ENCODE results near the gene NLK. TPM values are rescaled to one million over a fixed set of nuclear protein-coding genes. Genes with fewer than 3 reads are reported as not detected.

NLK gene
- total and polyA plus RNA-seq, 8 donors, result 9.8 to 16.7 (median 13.5) TPM

DNA sequence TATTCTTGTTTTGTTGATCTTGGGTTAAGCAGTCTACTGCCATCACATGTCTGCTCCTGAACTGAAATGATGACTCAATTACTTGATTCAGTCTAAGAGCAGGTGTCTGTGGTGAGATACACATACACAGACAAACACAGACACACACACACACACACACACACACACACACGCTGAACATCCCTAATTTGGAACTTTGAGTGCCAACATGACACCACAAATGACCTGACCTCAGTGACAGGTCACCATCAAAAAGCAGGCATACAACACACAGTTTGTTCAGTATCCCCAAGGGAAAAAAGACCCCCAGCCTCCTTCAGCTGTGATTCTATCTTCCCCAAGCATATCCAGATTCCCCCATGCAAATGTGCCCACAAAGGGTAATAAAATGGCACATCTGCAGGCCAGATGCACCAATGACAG lies 146.4 kb downstream of the NLK start:
- WGBS, 2 donors, result 67 to 73% methylated on average over 1 of the region's 1 CpG
- intact Hi-C loops (cut with DNase I), result no loop called here
- DNase-seq (no peak), FAIRE-seq (no peak), ATAC-seq (peak; percentile 21 to 49 (median 43))
- H3K36me3 ChIP-seq, result no peaks in the 10 kb centered on the region
- no peak overlapping the region for H3K4me3 ChIP-seq
- peaks cover 6 to 10% (median 9%) of the 10 kb centered on the region in 3 donors for H3K4me1 ChIP-seq
- no peaks in the 10 kb centered on the region for H3K27me3 ChIP-seq
- no peak overlapping the region for H3K27ac ChIP-seq
- no peaks in the 10 kb centered on the region for H3K9me3 ChIP-seq
- TF ChIP-seq, protein P1, sequence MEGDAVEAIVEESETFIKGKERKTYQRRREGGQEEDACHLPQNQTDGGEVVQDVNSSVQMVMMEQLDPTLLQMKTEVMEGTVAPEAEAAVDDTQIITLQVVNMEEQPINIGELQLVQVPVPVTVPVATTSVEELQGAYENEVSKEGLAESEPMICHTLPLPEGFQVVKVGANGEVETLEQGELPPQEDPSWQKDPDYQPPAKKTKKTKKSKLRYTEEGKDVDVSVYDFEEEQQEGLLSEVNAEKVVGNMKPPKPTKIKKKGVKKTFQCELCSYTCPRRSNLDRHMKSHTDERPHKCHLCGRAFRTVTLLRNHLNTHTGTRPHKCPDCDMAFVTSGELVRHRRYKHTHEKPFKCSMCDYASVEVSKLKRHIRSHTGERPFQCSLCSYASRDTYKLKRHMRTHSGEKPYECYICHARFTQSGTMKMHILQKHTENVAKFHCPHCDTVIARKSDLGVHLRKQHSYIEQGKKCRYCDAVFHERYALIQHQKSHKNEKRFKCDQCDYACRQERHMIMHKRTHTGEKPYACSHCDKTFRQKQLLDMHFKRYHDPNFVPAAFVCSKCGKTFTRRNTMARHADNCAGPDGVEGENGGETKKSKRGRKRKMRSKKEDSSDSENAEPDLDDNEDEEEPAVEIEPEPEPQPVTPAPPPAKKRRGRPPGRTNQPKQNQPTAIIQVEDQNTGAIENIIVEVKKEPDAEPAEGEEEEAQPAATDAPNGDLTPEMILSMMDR (IDR thresholded peaks at IDR 0.05), result no peak

DNA sequence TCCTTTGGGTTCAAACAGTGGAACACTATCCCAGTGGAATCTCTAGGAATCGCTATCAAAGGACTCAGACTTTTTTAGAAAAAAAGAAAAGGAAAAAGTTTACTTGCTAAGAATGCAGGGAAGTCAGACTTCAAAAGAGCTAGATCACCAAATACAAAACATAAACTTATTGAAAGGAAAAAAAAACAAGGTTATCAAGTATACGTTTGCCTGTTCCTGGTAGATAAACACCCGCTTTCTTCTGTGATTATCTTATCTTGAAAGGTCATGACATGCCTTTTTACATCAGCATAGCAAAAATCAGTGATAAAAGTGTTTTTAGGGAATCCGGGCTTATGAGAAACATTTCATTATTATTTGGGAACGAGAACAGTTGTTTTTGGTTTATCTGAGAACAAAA lies 147.2 kb downstream of the NLK start:
- H3K4me1 ChIP-seq, result peaks cover 5 to 10% (median 9%) of the 10 kb centered on the region in 3 donors
- intact Hi-C loops (cut with DNase I), result no loop called here
- TF ChIP-seq, protein P1 (IDR thresholded peaks at IDR 0.05), result no peak
- no peaks in the 10 kb centered on the region for H3K9me3 ChIP-seq
- no peak for DNase-seq
- H3K4me3 ChIP-seq, result no peak overlapping the region
- H3K27ac ChIP-seq, result peak overlapping the region in 1 of 4 donors; percentile 1
- no peaks in the 10 kb centered on the region for H3K36me3 ChIP-seq
- ATAC-seq, result peak in 3 of 4 donors; percentile 13 to 53 (median 38)
- no peaks in the 10 kb centered on the region for H3K27me3 ChIP-seq
- no peak for FAIRE-seq
- 27 to 33% methylated on average over 5 of the region's 5 CpGs for WGBS, 2 donors

DNA sequence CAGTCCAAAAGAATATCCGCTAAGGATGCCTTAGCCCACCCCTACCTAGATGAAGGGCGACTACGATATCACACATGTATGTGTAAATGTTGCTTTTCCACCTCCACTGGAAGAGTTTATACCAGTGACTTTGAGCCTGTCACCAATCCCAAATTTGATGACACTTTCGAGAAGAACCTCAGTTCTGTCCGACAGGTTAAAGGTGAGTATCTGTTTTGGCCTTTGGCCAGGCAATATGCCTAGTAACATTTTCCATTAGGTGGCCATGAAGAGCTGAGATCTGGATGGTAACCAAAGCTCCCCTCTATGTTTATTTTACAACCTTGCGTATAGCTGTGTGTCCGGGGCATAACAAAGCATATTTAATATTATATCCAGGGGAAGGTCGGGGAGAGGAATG lies 148.5 kb downstream of the NLK start:
- 72 to 75% methylated on average over 8 of the region's 8 CpGs for WGBS, 2 donors

DNA sequence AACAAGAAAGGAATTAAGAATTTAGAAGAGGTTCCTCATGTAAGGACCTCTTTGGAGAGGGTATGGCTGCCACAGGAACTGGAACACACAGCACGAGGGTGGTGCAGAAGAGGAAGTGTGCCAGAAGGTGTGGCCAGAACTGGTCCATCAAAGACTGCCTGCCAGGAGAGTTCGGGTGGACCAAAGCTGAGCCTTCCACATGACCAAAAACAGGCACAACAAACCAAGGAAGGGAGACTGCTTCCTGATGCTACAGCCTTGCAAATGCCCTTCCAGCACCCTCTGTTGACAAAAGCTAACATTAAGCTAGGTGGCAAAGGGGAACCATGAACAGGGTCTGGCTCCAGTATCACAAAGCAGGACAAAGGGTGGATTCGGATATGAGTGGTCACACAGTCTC lies 150.8 kb downstream of the NLK start:
- no peaks in the 10 kb centered on the region for H3K36me3 ChIP-seq
- TF ChIP-seq, protein P1 (IDR thresholded peaks at IDR 0.05), result no peak
- intact Hi-C loops (cut with DNase I), result no loop called here
- peak in 1 of 6 donors; percentile 32 for DNase-seq
- no peak overlapping the region for H3K4me3 ChIP-seq
- H3K4me1 ChIP-seq, result peaks cover 0 to 9% (median 0%) of the 10 kb centered on the region in 3 donors
- FAIRE-seq, result no peak
- H3K27me3 ChIP-seq, result no peaks in the 10 kb centered on the region
- no peak overlapping the region for H3K27ac ChIP-seq
- 37 to 49% methylated on average over 3 of the region's 3 CpGs for WGBS, 2 donors
- ATAC-seq, result peak in 3 of 4 donors; percentile 57 to 61 (median 58)
- H3K9me3 ChIP-seq, result no peaks in the 10 kb centered on the region

More for the DNA sequence above, 148.5 kb downstream of the NLK start:
- H3K27ac ChIP-seq, result no peak overlapping the region
- H3K4me3 ChIP-seq, result no peak overlapping the region
- H3K27me3 ChIP-seq, result no peaks in the 10 kb centered on the region
- H3K9me3 ChIP-seq, result no peaks in the 10 kb centered on the region
- ATAC-seq (no peak), FAIRE-seq (no peak), DNase-seq (no peak)
- peaks cover 0 to 9% (median 0%) of the 10 kb centered on the region in 3 donors for H3K4me1 ChIP-seq
- TF ChIP-seq, protein P1 (IDR thresholded peaks at IDR 0.05), result no peak
- H3K36me3 ChIP-seq, result no peaks in the 10 kb centered on the region
- intact Hi-C loops (cut with DNase I), result no loop called here

DNA sequence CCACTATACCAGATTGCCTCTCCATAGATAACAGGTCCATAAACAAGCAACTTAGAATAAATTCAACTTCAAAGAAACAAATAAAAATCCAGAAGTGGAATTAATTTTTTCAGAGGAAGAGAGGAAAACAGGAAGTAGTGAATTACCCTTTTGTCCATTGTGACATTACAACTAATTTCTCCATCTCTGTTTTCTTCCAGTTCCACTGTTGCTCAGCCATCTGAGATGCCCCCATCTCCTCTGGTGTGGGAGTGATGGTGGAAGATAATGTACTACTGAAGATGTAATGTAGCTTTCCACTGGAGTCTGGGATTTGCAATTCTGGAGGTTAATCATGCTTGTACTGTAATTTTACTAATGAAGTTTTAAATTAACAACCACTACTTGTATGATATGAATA lies 151.9 kb downstream of the NLK start:
- TF ChIP-seq, protein P1 (IDR thresholded peaks at IDR 0.05), result no peak
- DNase-seq (no peak), ATAC-seq (no peak), FAIRE-seq (no peak)
- Histone ChIP-seq H3K36me3 (no peaks in the 10 kb centered on the region), H3K9me3 (no peaks in the 10 kb centered on the region), H3K27ac (no peak overlapping the region), H3K27me3 (no peaks in the 10 kb centered on the region), H3K4me1 (peaks cover 0 to 7% (median 0%) of the 10 kb centered on the region in 3 donors), H3K4me3 (no peak overlapping the region)
- intact Hi-C loops (cut with DNase I), result no loop called here
